ENCODE measurements around the gene PDZRN3.

DNA sequence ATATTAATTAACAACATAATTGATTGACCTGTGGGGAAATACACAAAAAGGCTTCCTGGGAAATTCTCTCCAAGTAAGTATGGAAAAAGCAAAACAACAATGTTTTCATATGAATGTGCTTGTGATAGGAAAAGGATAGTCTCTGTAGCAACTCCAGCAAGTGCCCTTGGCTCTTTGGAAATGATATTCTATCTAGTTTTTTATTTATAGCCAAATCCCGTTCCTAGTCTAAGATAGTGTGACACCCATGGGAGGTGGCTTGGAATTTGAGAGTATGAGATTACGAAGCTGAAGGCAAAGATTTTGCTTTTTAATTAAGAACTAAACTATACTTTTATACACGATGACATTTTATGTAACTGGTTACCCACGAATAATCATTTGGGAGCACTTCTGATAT is 119.9 kb downstream of the PDZRN3 start:
- TF ChIP-seq, protein P1, sequence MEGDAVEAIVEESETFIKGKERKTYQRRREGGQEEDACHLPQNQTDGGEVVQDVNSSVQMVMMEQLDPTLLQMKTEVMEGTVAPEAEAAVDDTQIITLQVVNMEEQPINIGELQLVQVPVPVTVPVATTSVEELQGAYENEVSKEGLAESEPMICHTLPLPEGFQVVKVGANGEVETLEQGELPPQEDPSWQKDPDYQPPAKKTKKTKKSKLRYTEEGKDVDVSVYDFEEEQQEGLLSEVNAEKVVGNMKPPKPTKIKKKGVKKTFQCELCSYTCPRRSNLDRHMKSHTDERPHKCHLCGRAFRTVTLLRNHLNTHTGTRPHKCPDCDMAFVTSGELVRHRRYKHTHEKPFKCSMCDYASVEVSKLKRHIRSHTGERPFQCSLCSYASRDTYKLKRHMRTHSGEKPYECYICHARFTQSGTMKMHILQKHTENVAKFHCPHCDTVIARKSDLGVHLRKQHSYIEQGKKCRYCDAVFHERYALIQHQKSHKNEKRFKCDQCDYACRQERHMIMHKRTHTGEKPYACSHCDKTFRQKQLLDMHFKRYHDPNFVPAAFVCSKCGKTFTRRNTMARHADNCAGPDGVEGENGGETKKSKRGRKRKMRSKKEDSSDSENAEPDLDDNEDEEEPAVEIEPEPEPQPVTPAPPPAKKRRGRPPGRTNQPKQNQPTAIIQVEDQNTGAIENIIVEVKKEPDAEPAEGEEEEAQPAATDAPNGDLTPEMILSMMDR (IDR thresholded peaks at IDR 0.05), result no peak
- no peak for TF ChIP-seq POLR2A (IDR thresholded peaks at IDR 0.05)
